ENCODE data around the gene FANK1.

The FANK1 gene

GRCh38 chr10:126009650-126010049 is 113.3 kb downstream of the FANK1 start:
- no peak overlapping the region for H3K4me3 ChIP-seq (ENCODE audit: low read depth, low read length)
- TF ChIP-seq CTCF (IDR thresholded peaks at IDR 0.05; ENCODE audit: low read depth, low read length) = no peak

GRCh38 chr10:126011995-126012394 is 115.6 kb downstream of the FANK1 start:
- no peak for TF ChIP-seq CTCF (IDR thresholded peaks at IDR 0.05; ENCODE audit: low read depth, low read length)
- no peak overlapping the region for H3K4me3 ChIP-seq (ENCODE audit: low read depth, low read length)

GRCh38 chr10:126012485-126012884 is 116.1 kb downstream of the FANK1 start:
- TF ChIP-seq CTCF (IDR thresholded peaks at IDR 0.05; ENCODE audit: low read depth, low read length) = no peak
- no peak overlapping the region for H3K4me3 ChIP-seq (ENCODE audit: low read depth, low read length)

- TF ChIP-seq CTCF (IDR thresholded peaks at IDR 0.05; ENCODE audit: low read depth, low read length) = no peak
- no peak overlapping the region for H3K4me3 ChIP-seq (ENCODE audit: low read depth, low read length)
Measured at GRCh38 chr10:126013489-126014281, 117.3 kb downstream of the FANK1 start.

GRCh38 chr10:126014309-126014708 is 117.9 kb downstream of the FANK1 start:
- TF ChIP-seq CTCF (IDR thresholded peaks at IDR 0.05; ENCODE audit: low read depth, low read length) = no peak
- H3K4me3 ChIP-seq (ENCODE audit: low read depth, low read length) = no peak overlapping the region

- TF ChIP-seq CTCF (IDR thresholded peaks at IDR 0.05; ENCODE audit: low read depth, low read length) = no peak
- H3K4me3 ChIP-seq (ENCODE audit: low read depth, low read length) = no peak overlapping the region
Measured at GRCh38 chr10:126015413-126015812, 119.0 kb downstream of the FANK1 start.

- no peak overlapping the region for H3K4me3 ChIP-seq (ENCODE audit: low read depth, low read length)
- no peak for TF ChIP-seq CTCF (IDR thresholded peaks at IDR 0.05; ENCODE audit: low read depth, low read length)
Measured at GRCh38 chr10:126016156-126016805, 119.9 kb downstream of the FANK1 start.
